ENCODE data around the gene NDRG3.

DNA sequence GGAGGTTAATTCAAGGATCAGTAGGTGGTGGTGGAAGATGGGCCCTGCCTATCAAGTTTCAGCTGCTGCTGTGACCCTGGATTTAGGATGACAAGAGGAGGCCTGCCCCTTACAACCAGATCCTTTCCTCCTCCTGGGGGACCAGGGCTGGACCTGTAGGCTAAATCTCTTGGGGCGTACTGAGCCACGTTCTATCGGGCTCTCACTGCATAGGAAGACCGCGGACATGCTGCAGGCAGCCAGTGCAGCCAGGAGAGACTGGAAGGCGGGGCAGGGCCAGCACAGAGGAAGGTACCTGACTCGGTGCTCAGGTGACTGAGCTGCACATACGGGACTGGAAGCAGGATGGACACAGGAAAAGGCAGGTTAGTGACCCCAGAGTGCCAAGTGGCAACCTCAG lies 91.4 kb downstream of the NDRG3 start:
- TF ChIP-seq, protein P1, sequence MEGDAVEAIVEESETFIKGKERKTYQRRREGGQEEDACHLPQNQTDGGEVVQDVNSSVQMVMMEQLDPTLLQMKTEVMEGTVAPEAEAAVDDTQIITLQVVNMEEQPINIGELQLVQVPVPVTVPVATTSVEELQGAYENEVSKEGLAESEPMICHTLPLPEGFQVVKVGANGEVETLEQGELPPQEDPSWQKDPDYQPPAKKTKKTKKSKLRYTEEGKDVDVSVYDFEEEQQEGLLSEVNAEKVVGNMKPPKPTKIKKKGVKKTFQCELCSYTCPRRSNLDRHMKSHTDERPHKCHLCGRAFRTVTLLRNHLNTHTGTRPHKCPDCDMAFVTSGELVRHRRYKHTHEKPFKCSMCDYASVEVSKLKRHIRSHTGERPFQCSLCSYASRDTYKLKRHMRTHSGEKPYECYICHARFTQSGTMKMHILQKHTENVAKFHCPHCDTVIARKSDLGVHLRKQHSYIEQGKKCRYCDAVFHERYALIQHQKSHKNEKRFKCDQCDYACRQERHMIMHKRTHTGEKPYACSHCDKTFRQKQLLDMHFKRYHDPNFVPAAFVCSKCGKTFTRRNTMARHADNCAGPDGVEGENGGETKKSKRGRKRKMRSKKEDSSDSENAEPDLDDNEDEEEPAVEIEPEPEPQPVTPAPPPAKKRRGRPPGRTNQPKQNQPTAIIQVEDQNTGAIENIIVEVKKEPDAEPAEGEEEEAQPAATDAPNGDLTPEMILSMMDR (conservative IDR thresholded peaks at IDR 0.05; ENCODE audit: low read length) = no peak
- TF ChIP-seq EZH2phosphoT487 (IDR thresholded peaks at IDR 0.05; ENCODE audit: borderline replicate concordance, low read depth, low read length) = no peak
